OCI-LY7 (cell line): ENCODE results near the gene RNF123. TPM values are rescaled to one million over a fixed set of nuclear protein-coding genes. Genes with fewer than 3 reads are reported as not detected.
A peak's percentile ranks its signal among the peaks of the same experiment; 100 is the strongest.

Experiments used
- BruUV-seq: library from RNA; stranded (reverse); fragments of 400-500 nt; replicated peaks from 2 replicates; lab custom pipeline; 2021; lab: Mats Ljungman, UMichigan
- CTCF ChIA-PET: fragments of 300-600 bp; sonication (Branson Sonifier 250); formaldehyde crosslinking; loops from one replicate; lab custom pipeline; 2022; ENCODE audit warnings: antibody characterized with exemption; ENCODE audit not compliant: unreplicated experiment; lab: Charles Lee
- POLR2A ChIA-PET: fragments of 300-600 bp; sonication (Branson Sonifier 250); formaldehyde crosslinking; loops from one replicate; lab custom pipeline; 2022; ENCODE audit warnings: antibody characterized with exemption; lab: Charles Lee
- DNase-seq: peaks from one replicate; pipeline ENCODE4 v3.0.0-alpha.2; 2015; ENCODE audit warnings: low spot score
- H2AFZ ChIP-seq: fragments of 200-600 bp; sonication (generic), shearing (Covaris generic); 2 replicates; pipeline ENCODE4 v1.6.1; 2014; ENCODE audit warnings: mild to moderate bottlenecking, antibody characterized with exemption, low read length, moderate library complexity
- H3K27ac ChIP-seq: fragments of 200-600 bp; sonication (generic); 2 replicates; pipeline ENCODE4 v1.5.1; 2014; ENCODE audit warnings: mixed run types, low read depth, mild to moderate bottlenecking, moderate library complexity, low read length, inconsistent platforms; ENCODE audit not compliant: poor library complexity, severe bottlenecking
- H3K36me3 ChIP-seq: fragments of 200-600 bp; sonication (generic); 2 replicates; pipeline ENCODE4 v1.6.1; 2014; ENCODE audit warnings: mild to moderate bottlenecking, antibody characterized with exemption, low read length, moderate library complexity, mixed read lengths; ENCODE audit not compliant: insufficient read depth
- H3K4me1 ChIP-seq: fragments of 200-600 bp; sonication (generic); 2 replicates; pipeline ENCODE4 v1.5.1; 2014; ENCODE audit warnings: mild to moderate bottlenecking, low read length; ENCODE audit not compliant: insufficient read depth, poor library complexity, severe bottlenecking
- H3K4me2 ChIP-seq: fragments of 200-600 bp; sonication (generic); 2 replicates; pipeline ENCODE4 v1.6.1; 2014; ENCODE audit warnings: mild to moderate bottlenecking, low read length
- H3K4me3 ChIP-seq: fragments of 200-600 bp; sonication (generic); 2 replicates; pipeline ENCODE4 v1.5.1; 2014; ENCODE audit warnings: mild to moderate bottlenecking, low read depth, low read length; ENCODE audit not compliant: poor library complexity, severe bottlenecking
- H3K79me2 ChIP-seq: fragments of 200-600 bp; sonication (generic); 2 replicates; pipeline ENCODE4 v1.6.1; 2016; ENCODE audit warnings: low read depth, mild to moderate bottlenecking, low read length, moderate library complexity, mixed read lengths; ENCODE audit not compliant: insufficient read depth
- H3K9me2 ChIP-seq: fragments of 200-600 bp; sonication (generic); 2 replicates; pipeline ENCODE4 v1.6.1; 2016; ENCODE audit warnings: mild to moderate bottlenecking, low read length, mixed read lengths; ENCODE audit not compliant: insufficient read depth
- H3K9me3 ChIP-seq: fragments of 200-600 bp; sonication (generic); 2 replicates; pipeline ENCODE4 v1.6.1; 2014; ENCODE audit warnings: mild to moderate bottlenecking, mixed run types, low read length, mixed read lengths
- H4K20me1 ChIP-seq: fragments of 200-600 bp; sonication (generic); 2 replicates; pipeline ENCODE4 v1.6.1; 2014; ENCODE audit warnings: mild to moderate bottlenecking, antibody characterized with exemption, low read length, moderate library complexity, mixed read lengths; ENCODE audit not compliant: insufficient read depth
- EZH2phosphoT487 ChIP-seq: fragments of 200-600 bp; sonication (generic); IDR thresholded peaks from 2 replicates; pipeline ENCODE4 v1.6.1; 2018; ENCODE audit warnings: low read depth, borderline replicate concordance, mild to moderate bottlenecking, mixed run types, antibody characterized with exemption, low read length, moderate library complexity, mixed read lengths
- intact Hi-C: fragments of 100-400 bp; cut with micrococcal nuclease; formaldehyde crosslinking; loops from one replicate; pipeline ENCODE4 v1.10.0; 2022; ENCODE audit not compliant: unreplicated experiment
- total RNA-seq, 2 experiments: library from RNA; depleted of rRNA in 1 of 2; stranded (reverse); fragments of >200 nt in 1 of 2; shearing (Covaris generic) in 1 of 2; gene quantifications; 2 replicates each; pipeline ENCODE4 v1.2.3, GENCODE V29; 2014 to 2022
- TF ChIP-seq, protein P1 (sequence below): fragments of 200-600 bp; sonication (generic); conservative IDR thresholded peaks from 2 replicates; pipeline ENCODE4 v1.5.1; 2014; ENCODE audit warnings: mild to moderate bottlenecking, antibody characterized with exemption, low read length, moderate library complexity, mixed read lengths

RNF123 gene
- total RNA-seq, 2 experiments from 2014 or later, result 20.8 to 48.4 TPM

DNA sequence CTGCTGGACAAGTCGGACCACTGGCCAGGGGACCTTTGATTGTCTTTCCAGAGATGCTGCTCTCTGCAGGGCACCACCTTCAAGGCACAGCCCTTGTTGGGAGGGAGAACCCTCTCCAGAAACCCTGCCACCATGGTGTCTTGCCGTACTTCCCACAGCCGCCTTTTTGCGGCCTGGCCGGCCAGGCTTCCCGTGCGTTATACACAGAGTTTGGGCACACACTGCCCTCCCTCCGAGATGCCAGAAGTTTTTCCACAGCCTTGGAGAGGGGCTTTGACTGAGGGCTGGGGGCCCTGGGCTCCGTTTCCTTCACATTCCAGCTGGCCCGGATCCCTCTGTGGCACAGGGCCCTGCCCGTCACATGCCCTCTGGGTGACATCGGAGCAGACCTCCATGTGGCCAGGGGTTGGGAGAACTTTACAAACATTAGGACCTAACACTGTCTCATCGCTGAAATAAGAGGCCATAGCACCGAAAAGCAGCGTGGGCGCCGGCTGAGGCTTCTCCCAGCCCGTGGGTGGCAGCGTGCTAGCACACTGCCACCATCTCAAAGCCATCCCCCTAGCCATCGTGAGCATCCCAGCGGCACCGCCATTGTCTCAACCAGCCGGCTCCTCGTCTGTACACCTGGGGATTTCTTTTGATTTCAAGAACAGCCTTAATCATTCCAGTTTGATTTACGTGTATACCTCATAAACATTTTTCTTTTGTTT lies 21.5 kb upstream of the RNF123 start:
- POLR2A ChIA-PET, result no interaction called here
- intact Hi-C loops, result no loop called here
- Histone ChIP-seq H3K79me2 (0 out of 2 replicates have a peak, but pooled peaks cover 8% of the 10 kb centered on the region), H3K4me3 (no peak overlapping the region), H4K20me1 (no peaks in the 10 kb centered on the region), H3K4me2 (no peak overlapping the region), H2AFZ (no peak overlapping the region), H3K9me2 (no peaks in the 10 kb centered on the region), H3K4me1 (peaks cover 7% of the 10 kb centered on the region), H3K36me3 (no peaks in the 10 kb centered on the region), H3K27ac (no peak overlapping the region), H3K9me3 (no peaks in the 10 kb centered on the region)
- no TSS peak for BruUV-seq
- no peak for DNase-seq
- TF ChIP-seq, protein P1, sequence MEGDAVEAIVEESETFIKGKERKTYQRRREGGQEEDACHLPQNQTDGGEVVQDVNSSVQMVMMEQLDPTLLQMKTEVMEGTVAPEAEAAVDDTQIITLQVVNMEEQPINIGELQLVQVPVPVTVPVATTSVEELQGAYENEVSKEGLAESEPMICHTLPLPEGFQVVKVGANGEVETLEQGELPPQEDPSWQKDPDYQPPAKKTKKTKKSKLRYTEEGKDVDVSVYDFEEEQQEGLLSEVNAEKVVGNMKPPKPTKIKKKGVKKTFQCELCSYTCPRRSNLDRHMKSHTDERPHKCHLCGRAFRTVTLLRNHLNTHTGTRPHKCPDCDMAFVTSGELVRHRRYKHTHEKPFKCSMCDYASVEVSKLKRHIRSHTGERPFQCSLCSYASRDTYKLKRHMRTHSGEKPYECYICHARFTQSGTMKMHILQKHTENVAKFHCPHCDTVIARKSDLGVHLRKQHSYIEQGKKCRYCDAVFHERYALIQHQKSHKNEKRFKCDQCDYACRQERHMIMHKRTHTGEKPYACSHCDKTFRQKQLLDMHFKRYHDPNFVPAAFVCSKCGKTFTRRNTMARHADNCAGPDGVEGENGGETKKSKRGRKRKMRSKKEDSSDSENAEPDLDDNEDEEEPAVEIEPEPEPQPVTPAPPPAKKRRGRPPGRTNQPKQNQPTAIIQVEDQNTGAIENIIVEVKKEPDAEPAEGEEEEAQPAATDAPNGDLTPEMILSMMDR, result no peak
- no peak for TF ChIP-seq EZH2phosphoT487
- CTCF ChIA-PET, result no interaction called here

DNA sequence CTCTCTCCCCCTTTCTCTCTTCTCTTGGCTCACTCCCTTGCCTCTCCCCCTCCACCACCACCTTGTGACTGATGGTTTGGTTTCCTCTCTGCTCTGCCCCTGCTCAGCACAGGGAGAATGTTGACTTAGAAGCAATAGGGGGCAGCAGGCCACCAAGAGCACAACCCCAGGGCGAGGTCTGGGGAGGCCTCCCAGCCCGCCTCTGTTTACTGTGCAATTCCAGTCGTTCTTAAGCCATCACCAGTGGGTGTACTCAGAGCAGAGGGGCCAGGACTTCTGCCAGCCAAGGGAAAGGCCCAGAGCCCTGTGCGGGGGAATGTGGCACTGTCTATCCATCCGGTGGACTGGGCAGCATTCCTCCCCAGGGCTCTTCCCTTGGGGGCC lies 21.0 kb upstream of the RNF123 start:
- POLR2A ChIA-PET, result no interaction called here
- no peak overlapping the region for H3K4me3 ChIP-seq

More for the DNA sequence above, 21.0 kb upstream of the RNF123 start:
- BruUV-seq, result no TSS peak
- CTCF ChIA-PET, result no interaction called here
- TF ChIP-seq, protein P1, result peak; percentile 38; the same call in 1 of the 2 replicates
- no peak for TF ChIP-seq EZH2phosphoT487
- no peaks in the 10 kb centered on the region for H3K36me3 ChIP-seq
- H3K4me2 ChIP-seq, result no peak overlapping the region
- no peaks in the 10 kb centered on the region for H4K20me1 ChIP-seq
- DNase-seq, result peak; percentile 19
- H3K9me2 ChIP-seq, result no peaks in the 10 kb centered on the region
- H3K4me1 ChIP-seq, result peaks cover 7% of the 10 kb centered on the region
- intact Hi-C loops, result no loop called here
- H3K79me2 ChIP-seq, result 0 out of 2 replicates have a peak, but pooled peaks cover 8% of the 10 kb centered on the region
- no peak overlapping the region for H2AFZ ChIP-seq
- no peak overlapping the region for H3K27ac ChIP-seq
- H3K9me3 ChIP-seq, result no peaks in the 10 kb centered on the region
